Measurements from ENCODE around the gene PCDHGA9. TPM values are rescaled to one million over a fixed set of nuclear protein-coding genes. Genes with fewer than 3 reads are reported as not detected.
"Not testable (repeated sequence)": the region's sequence is repeated elsewhere in the genome, so short reads cannot be mapped to it uniquely, and the experiment has no call there.

Gene PCDHGA9
- total and polyA plus RNA-seq, 11 donors = 1.3 to 9.6 (median 5.3) TPM

- H3K27ac ChIP-seq = peak within 1 kb of the TSS in 1 of 12 donors; percentile 20
- H3K4me1 ChIP-seq = peaks cover 0 to 12% (median 0%) of the 10 kb centered on the region in 12 donors
- H3K27me3 ChIP-seq = peaks cover 0 to 36% (median 0%) of the 10 kb centered on the region in 9 donors
- peaks cover 0 to 97% (median 62%) of the 10 kb centered on the region in 12 donors for H3K9me3 ChIP-seq
- intact Hi-C loops (cut with DNase I); H3K36me3 ChIP-seq: not testable (repeated sequence)
- peak in 3 of 4 donors; percentile 88 to 96 (median 95) for ATAC-seq
- 13 to 15% (median 14%) methylated on average over 25 to 26 of the region's 43 CpGs for WGBS, 4 donors
- H3K4me3 ChIP-seq = peak within 1 kb of the TSS in 10 of 12 donors; percentile 32 to 51 (median 42)
- DNase-seq = peak in 2 of 5 donors; percentile 70 to 78
- peak; percentile 40 to 72 (median 58) for TF ChIP-seq CTCF (IDR thresholded peaks at IDR 0.05)
These were observed 4.6 kb upstream of the PCDHGA9 start, which contains the start of gene PCDHGB5 for GRCh38 chr5:141397756-141398551. TSS of gene PCDHGB5 (plus strand) at chr5:141397947. CDS start at chr5:141398128, 181 bp downstream.

DNA sequence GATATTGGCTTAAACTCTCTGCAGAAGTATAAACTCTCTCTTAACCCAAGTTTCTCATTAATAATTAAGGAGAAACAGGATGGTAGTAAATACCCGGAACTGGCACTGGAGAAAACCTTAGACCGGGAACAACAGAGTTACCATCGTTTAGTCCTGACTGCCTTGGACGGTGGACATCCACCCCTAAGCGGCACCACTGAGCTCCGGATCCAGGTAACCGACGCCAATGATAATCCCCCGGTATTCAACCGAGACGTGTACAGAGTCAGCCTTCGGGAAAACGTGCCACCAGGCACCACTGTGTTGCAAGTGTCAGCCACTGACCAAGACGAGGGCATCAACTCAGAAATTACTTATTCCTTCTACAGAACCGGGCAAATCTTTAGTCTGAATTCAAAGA lies 4.0 kb upstream of the PCDHGA9 start:
- peaks cover 0 to 97% (median 59%) of the 10 kb centered on the region in 12 donors for H3K9me3 ChIP-seq
- intact Hi-C loops (cut with DNase I) = no loop called here
- ATAC-seq = peak in 2 of 4 donors; percentile 15 to 33
- H3K27ac ChIP-seq = no peak overlapping the region
- peaks cover 0 to 12% (median 0%) of the 10 kb centered on the region in 12 donors for H3K4me1 ChIP-seq
- H3K27me3 ChIP-seq = peaks cover 0 to 42% (median 0%) of the 10 kb centered on the region in 9 donors
- peak overlapping the region in 2 of 12 donors; percentile 19 to 26 for H3K4me3 ChIP-seq
- no peak for TF ChIP-seq POLR2A (IDR thresholded peaks at IDR 0.05)
- peak in 1 of 12 donors; percentile 8 for TF ChIP-seq CTCF (IDR thresholded peaks at IDR 0.05)
- no peak for DNase-seq
- WGBS, 4 donors = 34 to 42% (median 39%) methylated on average over 14 to 15 of the region's 15 CpGs
- peaks cover 0 to 4% (median 0%) of the 10 kb centered on the region in 9 donors for H3K36me3 ChIP-seq

GRCh38 chr5:141399555-141400258 lies 2.9 kb upstream of the PCDHGA9 start:
- ATAC-seq (no peak), DNase-seq (no peak)
- Histone ChIP-seq H3K4me3 (peak overlapping the region in 1 of 12 donors; percentile 4), H3K27me3 (peaks cover 0 to 43% (median 0%) of the 10 kb centered on the region in 9 donors), H3K9me3 (peaks cover 0 to 97% (median 59%) of the 10 kb centered on the region in 12 donors), H3K27ac (no peak overlapping the region), H3K4me1 (peaks cover 0 to 12% (median 0%) of the 10 kb centered on the region in 12 donors), H3K36me3 (peaks cover 0 to 4% (median 0%) of the 10 kb centered on the region in 9 donors)
- TF ChIP-seq POLR2A (IDR thresholded peaks at IDR 0.05) (no peak), CTCF (IDR thresholded peaks at IDR 0.05) (no peak)
- 30 to 57% (median 34%) methylated on average over 18 to 61 of the region's 61 CpGs for WGBS, 4 donors
- intact Hi-C loops (cut with DNase I) = loop anchor here in 2 of 10 donors (10.0 kb wide), 2 partner anchors 55 to 155 kb away; partner anchors contain the start of genes PCDHB15 (in 1 of the 2) and PCDHGA3 (in 1 of the 2)
